ENCODE data around the gene ATP2B2.

Gene ATP2B2

DNA sequence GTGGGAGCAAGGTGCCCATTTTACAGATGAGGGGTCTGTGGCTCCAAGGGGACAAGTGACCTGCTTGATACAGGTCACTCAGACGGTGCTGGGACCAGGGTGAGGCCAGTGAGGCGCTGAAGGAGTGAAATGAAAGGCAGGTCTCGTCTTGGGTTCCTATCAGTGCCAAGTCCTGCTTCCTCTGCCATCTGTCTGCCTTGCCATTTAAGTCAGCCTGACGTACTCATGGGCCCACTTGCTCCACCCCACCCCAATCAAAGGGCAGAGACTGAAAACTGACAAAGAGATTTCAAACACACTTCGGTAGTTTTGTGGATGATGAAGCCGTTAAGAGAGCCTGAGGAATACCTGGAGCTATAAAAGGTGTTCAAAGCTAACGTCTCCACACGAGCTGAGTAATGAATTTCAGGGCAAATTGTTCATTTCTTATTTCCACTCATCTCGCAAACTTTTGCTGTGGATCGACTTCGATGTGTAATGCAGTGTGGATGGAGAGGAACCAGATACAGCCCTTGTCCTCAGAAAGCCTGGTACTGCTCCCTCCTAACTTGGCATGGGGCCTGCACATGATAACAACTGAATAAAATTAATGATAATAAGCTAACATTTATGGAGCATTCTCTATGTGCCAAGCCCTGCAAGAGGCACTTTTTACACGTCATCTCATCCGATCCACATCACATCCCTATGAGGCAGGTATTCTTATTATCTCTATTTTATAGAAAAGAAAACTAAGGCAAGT, 36.6 kb downstream of the ATP2B2 start:
- DNase-seq = no peak

DNA sequence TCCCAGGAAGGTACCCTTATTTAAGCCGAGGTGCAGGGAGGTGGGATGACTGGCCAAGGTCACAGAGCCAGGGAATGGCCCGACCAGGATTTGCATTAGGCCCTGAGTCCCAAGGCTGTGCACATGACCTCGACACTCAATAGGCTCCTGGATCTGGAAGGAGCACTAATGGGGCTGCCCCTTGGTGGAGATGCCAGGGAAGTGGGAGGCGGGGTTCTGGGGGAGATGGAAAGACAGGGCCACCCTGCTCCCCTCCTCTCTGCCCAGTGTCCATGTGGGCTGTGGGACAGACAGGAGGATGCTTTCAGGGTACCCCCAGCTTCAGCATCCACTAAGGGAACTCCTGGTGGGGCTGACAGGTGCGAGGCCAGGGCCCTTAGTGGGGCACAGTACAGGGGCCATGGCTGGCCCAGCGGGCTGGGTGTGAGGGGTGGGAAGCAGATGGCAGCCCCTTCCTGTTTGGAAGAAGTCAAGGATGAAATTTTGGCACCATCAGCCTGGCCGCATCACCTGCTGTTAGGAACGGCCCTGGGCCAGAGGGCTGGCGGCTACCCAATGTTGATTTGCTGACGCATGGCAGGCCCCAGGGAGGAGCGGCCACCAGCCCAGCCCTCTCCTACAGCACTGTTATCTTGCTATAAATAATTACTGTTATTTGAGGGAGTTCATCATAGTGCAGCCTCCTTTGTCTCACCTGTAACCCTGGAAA, 37.3 kb downstream of the ATP2B2 start:
- no peak for DNase-seq

DNA sequence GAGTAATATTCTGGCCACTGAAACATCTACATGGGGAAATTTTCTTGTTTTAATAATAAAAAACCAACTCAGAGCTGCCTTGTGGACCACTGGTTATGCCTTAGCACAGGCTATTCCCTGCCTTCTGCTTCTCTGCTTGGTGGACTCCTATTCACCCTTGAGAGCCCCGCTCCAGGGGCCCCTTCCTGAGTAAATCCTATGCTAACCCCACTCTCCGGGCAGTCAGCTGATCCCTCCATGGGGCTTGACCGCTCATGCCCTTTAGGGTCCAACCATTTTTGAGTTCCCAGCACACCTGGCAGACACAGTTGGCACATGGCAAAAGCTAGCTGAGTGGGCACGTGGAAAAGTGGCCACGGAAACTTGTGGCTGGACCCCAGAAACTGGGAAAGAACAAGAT, 38.2 kb downstream of the ATP2B2 start:
- DNase-seq = no peak

DNA sequence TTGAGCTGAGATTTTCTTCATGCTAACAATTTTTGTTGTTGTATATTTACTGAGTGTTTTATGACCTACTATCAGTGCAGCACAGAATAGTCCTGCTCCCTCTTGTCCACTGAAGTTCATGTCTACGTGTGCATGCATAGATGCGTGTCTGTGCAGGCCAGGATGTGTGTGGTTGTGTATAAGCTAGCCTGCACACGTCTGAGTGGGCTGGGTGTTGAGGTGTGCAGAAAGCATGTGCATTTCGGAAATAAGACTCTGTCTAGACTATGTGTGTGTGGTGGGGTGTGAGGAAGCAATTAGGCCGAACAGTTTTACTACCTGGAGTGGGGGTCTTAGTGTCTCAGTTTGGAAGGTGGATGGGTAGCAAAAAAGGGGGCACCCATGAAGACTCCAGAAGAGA, 39.2 kb downstream of the ATP2B2 start:
- no peak for DNase-seq

DNA sequence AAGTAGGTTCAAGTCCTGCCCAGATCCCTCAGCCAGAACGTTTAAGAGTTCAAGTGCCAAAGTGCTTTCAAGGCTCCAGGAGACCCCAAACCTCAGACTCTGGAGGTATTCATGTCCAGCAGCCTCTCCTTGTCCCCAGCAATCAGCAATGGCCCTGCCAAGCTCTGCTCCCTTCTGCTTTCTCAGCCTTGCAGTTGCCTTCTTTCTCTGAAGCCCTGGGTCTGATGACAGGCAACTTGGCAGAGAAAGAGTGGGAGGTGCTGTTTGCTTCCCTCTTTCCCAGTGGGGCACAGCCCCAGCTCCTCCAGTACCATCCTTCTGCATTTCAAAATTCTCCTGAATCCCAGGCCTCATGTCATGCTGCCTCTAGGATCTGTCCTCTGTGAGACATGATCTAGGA, 40.2 kb downstream of the ATP2B2 start:
- DNase-seq = no peak

DNA sequence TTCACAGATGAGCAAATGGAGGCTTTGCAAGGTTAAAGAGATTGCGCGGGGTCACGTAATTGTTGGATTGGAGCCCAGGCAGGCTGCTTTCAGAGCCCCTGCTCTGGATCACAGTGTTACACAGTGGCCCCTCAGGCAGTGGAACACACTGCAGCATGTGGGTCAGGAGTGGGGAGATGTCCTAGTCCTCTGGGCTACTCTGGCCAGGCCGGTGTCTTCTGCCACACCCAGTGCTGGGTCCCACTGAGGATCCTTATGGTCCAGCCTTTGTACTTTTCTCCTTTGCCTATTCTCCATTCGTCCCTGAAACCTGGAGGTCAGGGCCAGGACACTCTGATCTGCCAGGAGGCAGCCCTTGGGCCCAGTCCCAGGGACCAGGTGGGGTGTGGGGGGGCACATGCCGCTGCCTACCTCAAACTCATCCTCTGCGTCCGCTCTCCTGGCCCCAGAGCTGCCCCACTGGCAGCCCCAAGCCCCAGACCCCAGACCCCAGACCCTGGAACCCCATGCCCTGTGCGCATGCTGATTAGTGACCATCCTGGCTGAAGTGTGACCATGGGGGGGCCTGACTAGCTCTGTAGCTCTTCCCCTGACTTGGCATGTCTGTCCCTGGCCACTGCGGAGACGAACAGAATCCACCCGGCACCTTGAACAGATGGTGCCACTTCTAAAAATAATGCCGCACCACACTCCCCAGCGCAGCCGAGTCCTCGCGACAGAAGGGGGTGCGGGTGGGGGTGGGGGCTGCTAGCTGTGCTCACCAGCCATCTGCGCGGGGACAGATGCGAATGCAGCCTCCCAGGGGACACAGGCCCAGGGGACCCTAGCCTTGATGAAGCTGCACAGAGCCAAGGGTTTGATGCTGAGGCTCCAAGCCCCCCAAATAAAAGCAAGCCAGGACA, 41.6 kb downstream of the ATP2B2 start:
- DNase-seq = no peak

DNA sequence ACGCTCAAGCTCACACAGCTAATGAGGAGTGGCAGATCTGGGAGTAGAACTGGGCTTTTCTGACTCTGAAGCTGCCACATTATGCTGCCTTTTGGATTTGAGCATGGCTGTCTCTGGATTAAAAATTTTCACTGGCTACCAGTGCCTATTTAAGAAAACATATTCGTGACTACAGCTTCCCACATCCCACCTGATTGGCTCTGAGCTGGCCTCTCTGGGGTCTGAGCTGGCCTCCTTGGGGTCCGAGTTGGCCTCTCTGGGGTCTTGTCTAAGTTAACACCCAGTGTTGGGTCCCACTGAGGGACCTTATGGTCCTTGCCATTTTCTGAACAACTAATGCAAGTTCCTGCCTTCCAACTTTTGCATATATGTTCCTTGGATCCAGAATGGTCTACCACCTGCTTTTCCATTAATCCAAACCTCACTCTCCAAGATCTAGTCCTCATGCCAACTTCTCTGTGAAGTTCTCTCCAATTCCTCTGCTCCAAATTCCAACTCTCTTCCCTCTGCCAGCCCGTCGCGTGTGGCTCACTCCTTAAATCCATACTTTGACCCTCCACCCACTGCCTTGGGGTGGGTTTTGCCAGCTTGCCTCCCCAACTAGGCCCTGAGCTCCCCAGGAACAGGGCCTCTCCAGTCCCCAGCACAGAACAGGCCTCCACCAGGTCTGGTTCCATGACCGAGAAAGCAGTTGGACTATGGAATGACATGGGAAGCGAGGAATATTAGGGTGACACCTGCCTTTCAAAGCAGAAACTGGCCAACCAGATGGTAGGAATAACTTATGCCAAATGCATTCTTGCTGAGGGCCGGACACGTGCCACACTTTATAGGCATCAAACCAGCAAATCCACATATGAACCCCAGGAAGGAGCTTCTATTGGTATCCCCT, 42.5 kb downstream of the ATP2B2 start:
- no peak for DNase-seq

DNA sequence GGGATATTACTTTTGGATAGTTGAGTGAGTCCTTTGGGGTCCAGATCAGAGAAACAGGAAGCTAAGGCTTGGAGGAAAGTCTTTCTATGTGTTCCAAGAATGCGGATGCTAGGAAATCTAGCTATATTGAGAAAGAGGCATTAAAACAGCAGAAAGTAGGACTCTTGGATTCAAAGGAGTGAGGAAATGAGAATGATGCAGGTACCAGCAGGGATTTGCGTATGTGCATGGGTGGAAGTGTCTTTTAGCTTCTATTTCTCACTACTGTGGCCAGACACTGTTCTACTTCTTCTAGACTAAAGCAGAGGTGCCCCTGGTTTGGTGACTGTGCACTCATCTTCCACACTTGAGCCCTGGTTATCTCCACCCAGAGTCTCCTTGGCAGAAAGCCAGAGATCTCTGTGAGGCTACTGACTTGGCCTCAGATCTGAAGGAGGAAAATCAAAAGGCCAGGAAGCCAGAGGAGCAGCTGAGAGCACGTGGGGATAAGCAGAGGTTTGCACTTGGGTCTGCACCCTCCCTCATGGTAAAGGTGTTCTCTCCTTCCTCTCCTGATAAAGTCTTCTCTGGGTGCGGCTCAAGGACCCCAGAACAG, 44.3 kb downstream of the ATP2B2 start:
- no peak for DNase-seq

DNA sequence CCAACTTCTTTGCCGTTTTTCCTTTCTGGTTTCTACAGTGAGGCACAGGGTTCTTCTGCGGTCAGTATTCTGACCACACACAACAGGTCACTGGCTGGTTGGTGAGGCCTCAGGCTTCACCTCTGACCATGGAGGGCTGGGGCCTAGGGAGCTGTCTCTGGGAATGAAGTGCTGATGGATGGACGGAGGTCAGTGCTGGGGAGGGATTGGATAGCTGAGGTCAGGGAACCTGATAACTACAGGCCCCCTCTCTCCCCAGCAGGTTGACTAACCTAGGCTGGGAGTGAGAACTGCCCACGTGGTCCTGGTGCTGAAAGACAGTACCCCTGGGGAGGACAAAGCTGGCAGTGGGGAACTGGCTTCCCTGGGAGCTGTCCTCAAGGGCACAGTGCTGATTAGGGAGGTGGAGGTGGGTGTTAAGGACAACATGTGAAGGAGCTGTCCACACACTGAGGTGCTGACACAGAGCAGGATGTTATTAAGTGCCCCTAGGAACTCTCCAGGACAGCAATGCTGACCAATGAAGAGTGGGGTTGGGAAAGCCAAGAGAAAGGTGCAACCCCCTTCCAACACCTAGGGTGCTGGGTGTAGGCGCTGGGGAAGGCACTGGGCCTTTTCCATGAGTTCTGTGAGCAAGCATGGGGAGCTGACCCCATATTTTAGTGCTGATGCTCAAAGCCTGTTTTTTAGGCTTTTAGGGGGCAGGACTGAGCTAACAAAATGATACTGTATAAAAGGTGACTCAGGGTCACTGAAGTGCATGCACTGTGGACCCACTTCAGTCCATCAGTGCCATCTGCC, 45.2 kb downstream of the ATP2B2 start:
- DNase-seq = peak; percentile 76

DNA sequence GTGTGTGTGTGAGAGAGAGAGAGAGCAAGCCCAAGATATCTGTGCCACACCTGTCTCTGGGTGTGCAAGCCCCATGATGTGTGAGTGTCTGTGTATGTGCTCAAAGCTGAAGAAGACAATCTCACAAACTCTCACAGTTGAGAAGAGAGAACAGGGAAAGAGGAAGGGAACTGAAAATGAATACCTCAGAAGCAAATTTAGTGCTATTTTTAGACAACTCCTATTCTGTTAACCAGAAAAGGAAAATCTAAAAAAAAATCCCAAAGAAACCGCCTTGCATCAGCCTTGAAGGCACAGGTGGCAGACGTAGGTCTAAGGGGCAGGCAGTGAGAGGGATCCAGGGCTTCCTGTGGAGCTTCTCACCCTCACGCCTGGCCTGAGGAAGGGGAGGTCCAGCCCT, 47.8 kb downstream of the ATP2B2 start:
- DNase-seq = no peak

DNA sequence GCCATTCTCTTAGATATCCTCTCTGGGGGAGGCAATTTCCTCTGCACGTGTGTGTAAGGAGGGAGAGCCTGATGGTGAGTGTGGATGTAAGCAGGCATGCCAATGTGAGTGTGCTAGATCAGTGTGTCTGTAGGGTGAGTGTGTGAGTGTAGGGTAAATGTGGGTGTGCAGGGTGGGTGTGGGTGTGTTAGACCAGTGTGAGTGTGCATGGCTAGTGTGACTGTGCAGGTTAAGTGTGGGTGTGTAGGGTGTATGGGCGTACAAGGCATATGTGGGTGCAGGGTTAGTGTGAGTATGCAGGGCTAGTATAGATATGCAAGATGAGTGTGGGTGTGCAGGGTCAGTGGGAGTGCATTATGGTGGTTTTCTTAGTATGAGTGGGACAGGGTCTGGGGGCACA, 48.4 kb downstream of the ATP2B2 start:
- no peak for DNase-seq

DNA sequence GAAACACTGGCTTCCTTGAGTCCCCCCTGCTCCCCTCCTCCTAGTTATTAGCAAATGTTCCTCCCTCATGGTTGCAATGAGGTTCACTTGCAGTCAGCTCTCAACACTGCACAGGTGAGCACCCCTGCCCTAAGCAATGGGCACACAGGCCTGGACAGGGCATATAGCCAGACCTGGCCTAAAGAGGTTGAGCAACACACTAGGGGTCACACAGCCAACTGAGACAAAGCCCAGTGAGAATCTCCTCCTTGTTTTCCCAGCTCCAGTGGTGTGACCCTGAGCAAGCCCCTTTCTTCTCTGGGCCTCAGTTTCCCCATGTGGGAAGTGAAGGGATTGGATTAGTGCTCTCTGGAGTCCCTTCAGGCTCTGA, 49.9 kb downstream of the ATP2B2 start:
- no peak for DNase-seq

DNA sequence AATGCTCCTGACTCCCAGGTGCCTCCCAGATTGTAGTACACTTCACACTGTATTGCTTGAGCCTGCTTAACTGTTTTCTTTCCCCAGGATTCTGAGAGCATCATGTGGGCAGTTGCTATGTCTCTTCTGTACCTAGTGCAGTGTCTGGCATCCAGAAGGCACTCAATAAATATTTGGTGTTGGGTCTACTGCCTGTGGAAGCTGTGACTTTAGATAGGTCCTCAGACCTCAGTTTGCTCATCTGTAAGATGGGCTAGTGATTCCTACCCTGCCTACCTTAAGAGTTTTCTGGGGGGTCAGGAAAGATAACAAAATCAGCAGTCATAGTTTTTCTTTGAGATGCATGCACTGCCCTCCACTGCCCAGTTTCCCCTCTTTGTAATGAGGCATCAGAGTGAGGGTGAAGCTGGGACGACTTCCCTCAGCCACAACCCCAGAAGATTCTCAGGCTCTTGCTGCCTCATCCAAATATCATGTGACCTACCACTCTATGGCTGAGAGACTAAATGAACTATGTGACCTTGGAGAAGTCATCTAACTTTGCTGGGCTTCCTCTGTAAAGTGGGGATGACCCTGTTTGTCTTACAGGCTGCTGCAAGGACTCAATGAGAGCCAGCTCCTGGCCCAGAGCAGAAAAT, 50.4 kb downstream of the ATP2B2 start:
- DNase-seq = no peak

DNA sequence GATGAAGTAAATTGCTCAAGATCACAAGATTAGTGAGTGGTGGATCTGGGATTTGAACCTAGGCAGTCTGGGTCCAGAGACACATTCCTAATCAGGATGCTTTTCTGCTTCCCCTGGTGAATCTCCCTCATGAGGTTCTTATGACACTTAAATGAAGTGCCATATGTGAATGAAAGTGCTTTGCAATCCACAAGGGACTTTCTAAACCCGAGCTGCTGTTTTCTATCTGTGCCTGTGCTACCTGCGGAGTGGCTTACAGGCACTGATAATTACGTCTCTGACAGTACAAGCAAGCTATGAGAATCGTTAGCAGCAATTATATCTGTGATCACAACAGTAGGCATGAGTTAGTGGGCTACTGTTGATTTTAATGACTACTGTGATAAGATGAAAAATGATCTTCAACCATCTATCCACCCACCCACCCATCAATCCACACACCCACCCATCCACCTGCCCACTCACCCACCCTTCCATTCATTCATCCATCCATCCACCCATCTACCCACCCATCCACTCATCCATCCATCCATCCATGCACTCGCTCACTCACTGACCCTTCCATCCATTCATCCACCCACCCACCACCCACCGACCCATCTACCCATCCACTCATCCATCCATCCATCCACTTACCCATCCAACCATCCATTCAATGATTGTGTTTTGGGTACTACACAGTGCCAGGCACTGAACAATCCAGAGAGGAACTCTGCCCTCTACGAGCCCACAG, 51.8 kb downstream of the ATP2B2 start:
- no peak for DNase-seq

DNA sequence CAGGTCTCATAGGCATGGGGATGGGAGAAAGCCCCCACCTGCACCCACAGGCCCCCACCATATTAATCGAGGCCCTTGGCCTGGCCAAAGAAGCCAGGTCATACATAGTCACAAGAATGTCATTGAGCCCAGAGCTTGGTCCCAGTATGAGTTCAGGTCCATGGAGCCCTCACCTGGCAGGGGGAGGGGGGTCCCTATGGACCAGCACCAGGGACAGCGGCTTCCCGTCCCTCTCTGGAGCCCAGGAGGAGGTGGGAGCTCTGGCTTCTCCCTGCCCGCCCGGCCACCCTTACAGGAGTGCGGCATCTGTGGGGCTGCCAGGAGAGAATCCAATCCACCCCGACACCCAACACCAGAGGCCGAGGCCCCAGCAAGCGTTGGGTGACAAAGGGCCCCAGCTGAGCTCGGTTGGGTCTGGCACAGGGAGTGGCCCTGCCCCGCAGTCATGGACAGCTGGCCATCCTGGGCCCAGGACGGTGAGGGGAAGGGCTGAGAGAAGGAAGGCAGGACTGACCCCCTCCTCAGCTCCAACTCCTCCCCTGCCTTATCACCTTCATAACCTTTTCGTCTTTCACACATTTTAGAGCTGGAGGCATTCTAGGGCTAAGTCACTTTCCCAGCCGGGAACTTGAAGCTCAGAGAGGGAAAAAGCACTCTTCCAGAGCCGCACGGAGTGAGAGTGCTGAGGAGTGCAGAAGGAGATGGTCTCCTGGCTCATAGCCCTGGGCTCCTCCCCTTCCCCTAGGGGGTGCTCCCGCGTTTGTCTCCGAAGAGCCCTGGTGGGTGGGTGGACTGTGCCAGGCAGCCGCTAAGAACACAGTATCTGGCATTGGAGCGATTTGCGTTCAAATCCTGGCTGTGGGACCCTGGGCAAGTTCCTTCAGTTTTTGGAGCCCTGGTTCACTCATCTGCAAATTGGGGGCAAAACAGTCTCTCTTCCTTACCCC, 54.6 kb downstream of the ATP2B2 start:
- DNase-seq = no peak

DNA sequence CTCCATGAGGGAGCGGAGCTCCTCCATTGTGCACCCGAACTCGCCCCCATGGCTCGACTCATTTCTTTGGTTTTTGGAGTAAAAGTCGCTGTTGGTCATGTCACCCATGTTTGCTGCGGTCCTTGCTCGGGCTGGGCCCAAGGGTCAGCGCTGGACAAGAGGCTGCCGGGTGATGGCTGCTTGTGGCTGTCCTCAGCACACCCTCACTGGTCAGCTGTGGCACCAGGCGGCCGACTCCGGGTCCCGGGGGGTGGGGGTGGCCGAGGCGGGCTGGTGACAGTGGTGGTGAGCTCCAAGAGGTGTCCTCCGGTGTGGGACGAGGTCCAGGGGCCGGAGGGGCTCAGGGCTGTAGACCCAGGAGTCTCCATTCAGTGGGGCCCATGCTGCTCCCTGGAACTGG, 56.0 kb downstream of the ATP2B2 start:
- no peak for DNase-seq

DNA sequence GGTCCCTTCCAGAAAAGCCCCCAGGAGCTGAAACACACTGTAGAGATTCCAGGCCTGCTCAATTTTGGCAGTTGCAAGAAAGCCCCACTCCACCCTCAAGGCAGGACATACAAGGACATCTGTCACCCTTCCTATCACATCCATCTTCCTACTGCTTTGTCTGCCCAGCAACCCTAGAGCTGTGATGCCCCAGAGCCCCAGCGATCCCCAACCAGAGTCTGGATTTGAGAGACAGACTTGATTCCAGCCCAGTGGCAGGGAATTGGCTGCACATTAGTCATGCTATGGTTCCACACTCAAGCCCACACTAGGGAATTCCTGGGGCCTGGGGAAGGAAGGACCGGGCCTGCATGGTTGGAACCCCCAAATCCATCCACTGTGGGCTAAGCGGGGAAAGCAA, 56.8 kb downstream of the ATP2B2 start:
- no peak for DNase-seq

DNA sequence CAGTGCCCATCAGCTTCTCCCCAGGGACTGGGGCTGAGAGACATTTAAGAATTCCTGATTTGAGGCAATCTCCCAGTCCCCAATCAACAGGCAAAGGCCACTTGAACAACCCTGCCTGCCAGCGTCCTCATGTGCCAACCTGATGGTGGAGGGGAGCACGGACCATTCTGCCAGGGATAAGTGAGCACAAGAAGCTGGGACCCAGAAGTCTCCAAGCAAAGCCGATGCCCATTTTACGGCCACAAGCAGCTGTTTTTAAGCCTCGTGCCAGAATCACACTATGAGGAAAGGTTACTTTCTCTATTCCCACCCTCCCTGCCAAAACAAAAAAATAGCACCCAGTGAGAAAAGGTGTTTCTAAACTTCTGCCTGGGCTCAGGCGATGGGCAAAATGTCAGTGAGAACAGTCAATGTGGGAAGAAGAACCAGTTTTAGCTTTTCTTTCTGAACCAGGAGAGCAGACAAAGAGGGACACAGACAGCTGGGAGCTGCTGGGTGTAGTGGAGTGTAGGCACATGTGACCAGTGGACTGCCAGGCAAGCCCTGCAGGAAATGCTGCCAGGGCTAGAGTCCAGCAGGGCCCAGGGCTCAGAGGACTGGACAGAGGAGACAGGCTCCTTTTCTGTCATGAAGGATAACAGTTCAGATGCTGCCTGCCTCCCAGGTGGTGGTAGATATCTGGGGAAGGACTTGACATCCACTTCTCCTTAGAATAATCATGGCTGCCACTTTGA, 57.7 kb downstream of the ATP2B2 start:
- DNase-seq = no peak

Measured in fibroblast of skin of right quadriceps (primary cell).